ENCODE measurements around the gene LPAR3. TPM values are rescaled to one million over a fixed set of nuclear protein-coding genes. Genes with fewer than 3 reads are reported as not detected.

Gene LPAR3
- total and polyA plus RNA-seq, 2 of the 13 experiments (the other 11 are each of a cell fraction or from before 2014, with no cell fraction given), result not detected

DNA sequence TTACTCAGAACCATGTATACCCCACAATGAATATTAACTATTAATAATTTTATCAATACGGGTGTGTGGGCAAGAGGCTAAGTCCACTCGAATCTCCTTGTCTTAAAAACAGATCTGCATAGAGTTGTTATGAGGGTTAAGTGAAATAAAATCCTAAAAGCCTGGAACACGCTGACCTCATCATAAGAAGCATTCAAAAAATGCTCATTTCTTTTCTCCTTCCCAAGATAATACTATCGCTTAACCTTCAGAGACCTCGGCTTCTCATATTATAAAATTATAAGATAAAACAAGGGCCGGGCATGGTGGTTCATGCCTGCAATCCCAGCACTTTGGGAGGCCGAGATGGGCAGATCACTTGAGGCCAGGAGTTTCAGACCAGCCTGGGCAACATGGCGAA is 35.1 kb downstream of the LPAR3 start (continued):
- TF ChIP-seq ARID5B (CRISPR knock-in tag; IDR thresholded peaks at IDR 0.05), result no peak
- TF ChIP-seq ARHGAP35 (CRISPR knock-in tag; IDR thresholded peaks at IDR 0.05; ENCODE audit: borderline replicate concordance), result no peak
- TF ChIP-seq E2F1 (CRISPR knock-in tag; IDR thresholded peaks at IDR 0.05), result no peak
- TF ChIP-seq PLSCR1 (CRISPR knock-in tag; IDR thresholded peaks at IDR 0.05; ENCODE audit: borderline replicate concordance), result no peak

DNA sequence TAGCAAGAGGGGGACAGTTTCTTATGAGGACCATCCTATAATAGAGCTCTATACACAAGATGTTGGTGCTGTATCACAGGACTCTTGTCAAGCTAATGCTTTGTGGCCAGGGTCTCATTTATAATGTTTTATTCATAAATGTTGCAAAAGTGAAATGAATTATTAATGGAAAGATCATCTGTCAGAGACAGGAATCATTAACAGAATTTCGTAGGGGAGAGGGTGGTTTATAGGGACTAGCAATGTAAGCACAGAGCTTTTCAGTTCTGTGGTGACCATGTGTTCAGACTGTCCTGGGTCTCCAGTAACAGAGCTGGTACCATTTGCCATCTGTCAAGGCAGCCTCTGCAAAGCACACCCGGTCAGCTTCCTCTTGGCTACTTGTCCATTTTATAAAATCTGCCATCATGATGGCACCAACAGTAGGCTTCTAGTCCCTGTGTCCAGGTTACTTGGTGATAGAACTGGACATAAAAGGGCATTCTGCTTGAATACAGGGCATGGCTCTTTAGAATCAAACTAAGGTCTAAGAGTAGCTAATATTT is 36.2 kb downstream of the LPAR3 start:
- no peaks in the 10 kb centered on the region for H3K4me1 ChIP-seq (ENCODE audit: insufficient read depth, low read length)
- POLR2A ChIA-PET, result no interaction called here
- in situ Hi-C loops (cut with HindIII; ENCODE audit: extremely low pct_ligation_motif_present, low pct_unique_long_range_greater_than_20kb) (no loop called here), intact Hi-C loops (cut with micrococcal nuclease; ENCODE audit: unreplicated experiment) (no loop called here)
- no peaks in the 10 kb centered on the region for H3K79me2 ChIP-seq (ENCODE audit: insufficient read depth, low read length)
- WGBS (ENCODE audit: low lambda C conversion rate), result 0% methylated on average over 2 of the region's 2 CpGs
- no peaks in the 10 kb centered on the region for H4K20me1 ChIP-seq (ENCODE audit: insufficient read depth, low read length)
- no peaks in the 10 kb centered on the region for H3K36me3 ChIP-seq (replicated peaks in 1 of 2; ENCODE audit: control insufficient read depth in 1 of 2, insufficient read depth in 2 of 2, low read length in 2 of 2)
- H3K9me3 ChIP-seq (ENCODE audit: low read length), result no peaks in the 10 kb centered on the region
- CTCF ChIA-PET (ENCODE audit: low intra/inter-chr PET ratio, low total read pairs), result no interaction called here
- ATAC-seq (no peak), FAIRE-seq (no peak), DNase-seq (ENCODE audit: low spot score) (no peak)
- no peak overlapping the region for H3K4me3 ChIP-seq (replicated peaks in 1 of 3; ENCODE audit: insufficient read depth in 1 of 3, low read depth in 2 of 3, low read length in 3 of 3)
- no peak overlapping the region for H3K4me2 ChIP-seq (ENCODE audit: low read depth, low read length)
- H3K27me3 ChIP-seq (ENCODE audit: control insufficient read depth in 1 of 2, insufficient read depth in 2 of 2, low read length in 2 of 2), result peaks cover 0 to 7% of the 10 kb centered on the region in 2 experiments; a peak in 1 of 5 replicates
- no peak overlapping the region for H2AFZ ChIP-seq (ENCODE audit: low read length)
- H3K9ac ChIP-seq (ENCODE audit: insufficient read depth, low read depth, low read length), result no peak overlapping the region
- no peak overlapping the region for H3K27ac ChIP-seq (ENCODE audit: extremely low read length, insufficient read depth, low read length)
- BruUV-seq (replicated peaks), result no TSS peak
- TF ChIP-seq, protein P1, sequence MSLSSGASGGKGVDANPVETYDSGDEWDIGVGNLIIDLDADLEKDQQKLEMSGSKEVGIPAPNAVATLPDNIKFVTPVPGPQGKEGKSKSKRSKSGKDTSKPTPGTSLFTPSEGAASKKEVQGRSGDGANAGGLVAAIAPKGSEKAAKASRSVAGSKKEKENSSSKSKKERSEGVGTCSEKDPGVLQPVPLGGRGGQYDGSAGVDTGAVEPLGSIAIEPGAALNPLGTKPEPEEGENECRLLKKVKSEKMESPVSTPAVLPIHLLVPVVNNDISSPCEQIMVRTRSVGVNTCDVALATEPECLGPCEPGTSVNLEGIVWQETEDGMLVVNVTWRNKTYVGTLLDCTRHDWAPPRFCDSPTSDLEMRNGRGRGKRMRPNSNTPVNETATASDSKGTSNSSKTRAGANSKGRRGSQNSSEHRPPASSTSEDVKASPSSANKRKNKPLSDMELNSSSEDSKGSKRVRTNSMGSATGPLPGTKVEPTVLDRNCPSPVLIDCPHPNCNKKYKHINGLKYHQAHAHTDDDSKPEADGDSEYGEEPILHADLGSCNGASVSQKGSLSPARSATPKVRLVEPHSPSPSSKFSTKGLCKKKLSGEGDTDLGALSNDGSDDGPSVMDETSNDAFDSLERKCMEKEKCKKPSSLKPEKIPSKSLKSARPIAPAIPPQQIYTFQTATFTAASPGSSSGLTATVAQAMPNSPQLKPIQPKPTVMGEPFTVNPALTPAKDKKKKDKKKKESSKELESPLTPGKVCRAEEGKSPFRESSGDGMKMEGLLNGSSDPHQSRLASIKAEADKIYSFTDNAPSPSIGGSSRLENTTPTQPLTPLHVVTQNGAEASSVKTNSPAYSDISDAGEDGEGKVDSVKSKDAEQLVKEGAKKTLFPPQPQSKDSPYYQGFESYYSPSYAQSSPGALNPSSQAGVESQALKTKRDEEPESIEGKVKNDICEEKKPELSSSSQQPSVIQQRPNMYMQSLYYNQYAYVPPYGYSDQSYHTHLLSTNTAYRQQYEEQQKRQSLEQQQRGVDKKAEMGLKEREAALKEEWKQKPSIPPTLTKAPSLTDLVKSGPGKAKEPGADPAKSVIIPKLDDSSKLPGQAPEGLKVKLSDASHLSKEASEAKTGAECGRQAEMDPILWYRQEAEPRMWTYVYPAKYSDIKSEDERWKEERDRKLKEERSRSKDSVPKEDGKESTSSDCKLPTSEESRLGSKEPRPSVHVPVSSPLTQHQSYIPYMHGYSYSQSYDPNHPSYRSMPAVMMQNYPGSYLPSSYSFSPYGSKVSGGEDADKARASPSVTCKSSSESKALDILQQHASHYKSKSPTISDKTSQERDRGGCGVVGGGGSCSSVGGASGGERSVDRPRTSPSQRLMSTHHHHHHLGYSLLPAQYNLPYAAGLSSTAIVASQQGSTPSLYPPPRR (CRISPR knock-in tag; IDR thresholded peaks at IDR 0.05; ENCODE audit: borderline replicate concordance), result no peak
- TF ChIP-seq HMGXB4 (CRISPR knock-in tag; IDR thresholded peaks at IDR 0.05; ENCODE audit: borderline replicate concordance in 1 of 2, low read depth in 1 of 2) (no peak), ARNTL (CRISPR knock-in tag; IDR thresholded peaks at IDR 0.05) (no peak)

All from HepG2 (cell line).